PC-9 (cell line): Measurements from ENCODE around the gene RPS19BP1.

Experiments
- EZH2 ChIP-seq: fragments of 200-600 bp; sonication (generic); IDR thresholded peaks from 2 replicates; pipeline ENCODE4 v1.8.0; 2017; ENCODE audit warnings: antibody characterized with exemption, low read depth
- TF ChIP-seq, protein P1 (sequence below): fragments of 200-600 bp; sonication (generic); conservative IDR thresholded peaks from 2 replicates; pipeline ENCODE4 v1.6.1; 2017; ENCODE audit warnings: mixed run types, antibody characterized with exemption, mild to moderate bottlenecking, moderate library complexity

DNA sequence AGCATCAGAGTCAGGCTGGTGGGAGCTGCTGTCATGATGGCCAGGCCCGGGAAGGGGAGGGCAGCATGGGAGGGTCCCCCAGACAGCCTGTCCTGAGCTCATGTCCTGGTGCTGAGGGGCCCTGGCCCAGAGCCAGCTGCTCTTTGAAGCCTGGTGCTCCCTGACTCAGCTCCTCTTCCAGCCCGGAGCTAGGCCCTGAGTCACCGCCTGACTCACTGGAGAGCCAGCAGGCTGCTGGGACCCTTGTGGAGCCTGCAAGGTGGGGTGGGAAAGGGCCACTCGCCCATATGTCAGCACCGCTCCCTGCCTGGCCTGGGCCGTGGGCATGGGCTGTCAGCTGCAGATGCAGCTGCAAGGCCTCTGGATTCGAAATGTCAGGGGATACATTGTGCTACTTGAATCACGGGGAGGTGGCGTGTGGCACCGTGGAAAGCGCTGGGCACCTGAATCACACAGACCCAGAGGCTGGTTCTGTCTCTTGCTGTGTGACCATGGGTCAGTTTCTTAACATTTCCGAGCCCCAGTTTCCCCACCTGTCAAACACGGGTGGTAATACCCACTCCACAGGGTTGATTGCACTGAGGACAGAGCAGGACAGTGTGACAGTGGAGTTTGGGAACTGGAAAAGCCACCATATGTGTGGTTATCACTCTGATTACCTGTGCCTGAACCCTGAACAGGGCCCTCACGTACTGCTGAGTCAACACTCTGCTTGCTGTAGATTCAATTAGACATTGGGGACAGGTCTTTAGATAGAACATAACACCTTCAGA is 42.4 kb upstream of the RPS19BP1 start:
- TF ChIP-seq, protein P1, sequence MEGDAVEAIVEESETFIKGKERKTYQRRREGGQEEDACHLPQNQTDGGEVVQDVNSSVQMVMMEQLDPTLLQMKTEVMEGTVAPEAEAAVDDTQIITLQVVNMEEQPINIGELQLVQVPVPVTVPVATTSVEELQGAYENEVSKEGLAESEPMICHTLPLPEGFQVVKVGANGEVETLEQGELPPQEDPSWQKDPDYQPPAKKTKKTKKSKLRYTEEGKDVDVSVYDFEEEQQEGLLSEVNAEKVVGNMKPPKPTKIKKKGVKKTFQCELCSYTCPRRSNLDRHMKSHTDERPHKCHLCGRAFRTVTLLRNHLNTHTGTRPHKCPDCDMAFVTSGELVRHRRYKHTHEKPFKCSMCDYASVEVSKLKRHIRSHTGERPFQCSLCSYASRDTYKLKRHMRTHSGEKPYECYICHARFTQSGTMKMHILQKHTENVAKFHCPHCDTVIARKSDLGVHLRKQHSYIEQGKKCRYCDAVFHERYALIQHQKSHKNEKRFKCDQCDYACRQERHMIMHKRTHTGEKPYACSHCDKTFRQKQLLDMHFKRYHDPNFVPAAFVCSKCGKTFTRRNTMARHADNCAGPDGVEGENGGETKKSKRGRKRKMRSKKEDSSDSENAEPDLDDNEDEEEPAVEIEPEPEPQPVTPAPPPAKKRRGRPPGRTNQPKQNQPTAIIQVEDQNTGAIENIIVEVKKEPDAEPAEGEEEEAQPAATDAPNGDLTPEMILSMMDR: no peak
- no peak for TF ChIP-seq EZH2
